Measurements from ENCODE around the gene ARIH1. TPM values are rescaled to one million over a fixed set of nuclear protein-coding genes. Genes with fewer than 3 reads are reported as not detected.
"Not testable (repeated sequence)": the region's sequence is repeated elsewhere in the genome, so short reads cannot be mapped to it uniquely, and the experiment has no call there.

ARIH1 gene
- total RNA-seq, 1 donor from 2014 or later, result 172 TPM

- no peaks in the 10 kb centered on the region for H3K36me3 Mint-ChIP-seq (ENCODE audit: unreplicated experiment)
- H3K27me3 Mint-ChIP-seq (ENCODE audit: unreplicated experiment), result no peaks in the 10 kb centered on the region
- H3K4me1 Mint-ChIP-seq (ENCODE audit: unreplicated experiment), result no peaks in the 10 kb centered on the region
- peak; percentile 79 for TF ChIP-seq CTCF (IDR thresholded peaks at IDR 0.05)
- no peak for DNase-seq (ENCODE audit: extremely low spot score, unreplicated experiment)
- H3K9me3 Mint-ChIP-seq (ENCODE audit: unreplicated experiment), result no peaks in the 10 kb centered on the region
- no peak overlapping the region for H3K27ac Mint-ChIP-seq (ENCODE audit: unreplicated experiment)
- no peak overlapping the region for H3K4me3 Mint-ChIP-seq (ENCODE audit: unreplicated experiment)
These were observed 125.8 kb downstream of the ARIH1 start for GRCh38 chr15:72599855-72600464.

GRCh38 chr15:72604794-72605193 lies 130.7 kb downstream of the ARIH1 start:
- no peak overlapping the region for H3K4me3 Mint-ChIP-seq (ENCODE audit: unreplicated experiment)
- H3K9me3 Mint-ChIP-seq (ENCODE audit: unreplicated experiment), result no peaks in the 10 kb centered on the region
- H3K4me1 Mint-ChIP-seq (ENCODE audit: unreplicated experiment), result no peaks in the 10 kb centered on the region
- H3K27ac Mint-ChIP-seq (ENCODE audit: unreplicated experiment), result no peak overlapping the region
- DNase-seq (ENCODE audit: extremely low spot score, unreplicated experiment), result no peak
- no peaks in the 10 kb centered on the region for H3K27me3 Mint-ChIP-seq (ENCODE audit: unreplicated experiment)
- H3K36me3 Mint-ChIP-seq (ENCODE audit: unreplicated experiment), result peaks cover 2% of the 10 kb centered on the region
- no peak for TF ChIP-seq CTCF (IDR thresholded peaks at IDR 0.05)

GRCh38 chr15:72608084-72608483 lies 134.0 kb downstream of the ARIH1 start:
- not testable (repeated sequence) for DNase-seq (ENCODE audit: extremely low spot score, unreplicated experiment); H3K36me3 Mint-ChIP-seq (ENCODE audit: unreplicated experiment); H3K9me3 Mint-ChIP-seq (ENCODE audit: unreplicated experiment); H3K4me3 Mint-ChIP-seq (ENCODE audit: unreplicated experiment); H3K4me1 Mint-ChIP-seq (ENCODE audit: unreplicated experiment); H3K27ac Mint-ChIP-seq (ENCODE audit: unreplicated experiment); H3K27me3 Mint-ChIP-seq (ENCODE audit: unreplicated experiment)

GRCh38 chr15:72609862-72610261 lies 135.7 kb downstream of the ARIH1 start:
- Mint-ChIP-seq H3K36me3 (ENCODE audit: unreplicated experiment) (peaks cover 2% of the 10 kb centered on the region), H3K4me1 (ENCODE audit: unreplicated experiment) (no peaks in the 10 kb centered on the region), H3K4me3 (ENCODE audit: unreplicated experiment) (no peak overlapping the region), H3K27me3 (ENCODE audit: unreplicated experiment) (peaks cover 4% of the 10 kb centered on the region), H3K27ac (ENCODE audit: unreplicated experiment) (no peak overlapping the region), H3K9me3 (ENCODE audit: unreplicated experiment) (no peaks in the 10 kb centered on the region)
- DNase-seq (ENCODE audit: extremely low spot score, unreplicated experiment), result no peak
- TF ChIP-seq CTCF (IDR thresholded peaks at IDR 0.05), result no peak

- H3K27me3 Mint-ChIP-seq (ENCODE audit: unreplicated experiment); H3K4me1 Mint-ChIP-seq (ENCODE audit: unreplicated experiment); H3K27ac Mint-ChIP-seq (ENCODE audit: unreplicated experiment); H3K36me3 Mint-ChIP-seq (ENCODE audit: unreplicated experiment); DNase-seq (ENCODE audit: extremely low spot score, unreplicated experiment); H3K4me3 Mint-ChIP-seq (ENCODE audit: unreplicated experiment); H3K9me3 Mint-ChIP-seq (ENCODE audit: unreplicated experiment): not testable (repeated sequence)
These were observed 138.2 kb downstream of the ARIH1 start for GRCh38 chr15:72612324-72612723.

GRCh38 chr15:72614810-72615532 lies 140.8 kb downstream of the ARIH1 start:
- TF ChIP-seq CTCF (IDR thresholded peaks at IDR 0.05), result no peak
- Mint-ChIP-seq H3K9me3 (ENCODE audit: unreplicated experiment) (no peaks in the 10 kb centered on the region), H3K4me3 (ENCODE audit: unreplicated experiment) (no peak overlapping the region), H3K27me3 (ENCODE audit: unreplicated experiment) (peaks cover 4% of the 10 kb centered on the region), H3K36me3 (ENCODE audit: unreplicated experiment) (no peaks in the 10 kb centered on the region), H3K27ac (ENCODE audit: unreplicated experiment) (no peak overlapping the region), H3K4me1 (ENCODE audit: unreplicated experiment) (no peaks in the 10 kb centered on the region)
- DNase-seq (ENCODE audit: extremely low spot score, unreplicated experiment), result no peak

GRCh38 chr15:72615533-72616233 lies 141.6 kb downstream of the ARIH1 start:
- H3K4me1 Mint-ChIP-seq (ENCODE audit: unreplicated experiment); H3K27ac Mint-ChIP-seq (ENCODE audit: unreplicated experiment); H3K27me3 Mint-ChIP-seq (ENCODE audit: unreplicated experiment); H3K36me3 Mint-ChIP-seq (ENCODE audit: unreplicated experiment); H3K4me3 Mint-ChIP-seq (ENCODE audit: unreplicated experiment); H3K9me3 Mint-ChIP-seq (ENCODE audit: unreplicated experiment); DNase-seq (ENCODE audit: extremely low spot score, unreplicated experiment): not testable (repeated sequence)

Measured in osteocyte (in vitro differentiated cells).